Calu3 (cell line): ENCODE results near the gene SEMA4C. TPM values are rescaled to one million over a fixed set of nuclear protein-coding genes. Genes with fewer than 3 reads are reported as not detected.

Experiments used
- BruUV-seq: library from RNA; stranded (reverse); fragments of 400-500 nt; replicated peaks from 2 replicates; lab custom pipeline; 2021; lab: Mats Ljungman, UMichigan
- CTCF ChIA-PET: fragments of 300-600 bp; sonication (Branson Sonifier 250); formaldehyde crosslinking; loops from one replicate; lab custom pipeline; 2022; ENCODE audit warnings: antibody characterized with exemption; lab: Charles Lee
- DNase-seq: peaks from one replicate; pipeline ENCODE4 v3.0.0; 2022
- H3K27ac Mint-ChIP-seq: one replicate; pipeline ENCODE4 v1.8.0; 2022; ENCODE audit warnings: mixed read lengths; ENCODE audit not compliant: unreplicated experiment
- H3K27me3 Mint-ChIP-seq: one replicate; pipeline ENCODE4 v1.8.0; 2022; ENCODE audit warnings: mixed read lengths; ENCODE audit not compliant: unreplicated experiment
- H3K36me3 Mint-ChIP-seq: one replicate; pipeline ENCODE4 v1.8.0; 2022; ENCODE audit warnings: mild to moderate bottlenecking, moderate library complexity, mixed read lengths; ENCODE audit not compliant: insufficient read depth, unreplicated experiment
- H3K4me1 Mint-ChIP-seq: one replicate; pipeline ENCODE4 v1.8.0; 2022; ENCODE audit warnings: mild to moderate bottlenecking, low read depth, mixed read lengths; ENCODE audit not compliant: unreplicated experiment
- H3K4me3 Mint-ChIP-seq: one replicate; pipeline ENCODE4 v1.8.0; 2022; ENCODE audit warnings: mild to moderate bottlenecking, low read depth, moderate library complexity, mixed read lengths; ENCODE audit not compliant: unreplicated experiment
- H3K9me3 Mint-ChIP-seq: one replicate; pipeline ENCODE4 v1.8.0; 2022; ENCODE audit warnings: low read depth, mixed read lengths; ENCODE audit not compliant: unreplicated experiment
- intact Hi-C: fragments of 100-400 bp; cut with micrococcal nuclease; formaldehyde crosslinking; loops from one replicate; pipeline ENCODE4 v1.10.0; 2022; ENCODE audit not compliant: unreplicated experiment
- total RNA-seq: library from RNA; stranded (reverse); gene quantifications from 2 replicates; pipeline ENCODE4 v1.2.3, GENCODE V29; 2022
- TF ChIP-seq, protein P1 (sequence below): fragments of 200-600 bp; IDR thresholded peaks from one replicate; pipeline ENCODE4 v1.8.0; 2022; ENCODE audit warnings: antibody characterized with exemption; ENCODE audit not compliant: unreplicated experiment

SEMA4C gene
- total RNA-seq, 1 experiment from 2014 or later = 25.3 TPM

DNA sequence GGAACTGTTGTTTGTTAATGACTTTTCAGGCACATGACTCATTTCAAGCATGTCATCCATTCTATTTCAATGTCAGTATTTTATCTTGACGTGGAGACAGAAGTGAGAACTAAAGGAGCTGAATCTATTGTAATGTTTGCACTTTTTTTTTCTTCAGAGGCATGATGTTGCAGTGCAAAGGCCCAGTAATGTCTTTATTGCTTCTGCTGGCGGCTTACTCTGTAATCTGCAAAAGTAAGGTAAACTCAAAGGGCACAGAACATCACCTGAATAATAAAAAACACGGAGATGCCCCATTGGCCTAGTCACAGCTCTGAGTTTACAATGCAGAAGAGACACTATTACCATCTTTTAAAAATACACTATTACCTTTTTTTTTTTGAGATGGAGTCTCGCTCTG lies 56.2 kb downstream of the SEMA4C start:
- Mint-ChIP-seq H3K4me3 (no peak overlapping the region), H3K27me3 (no peaks in the 10 kb centered on the region), H3K36me3 (peaks cover 39% of the 10 kb centered on the region), H3K4me1 (peaks cover 12% of the 10 kb centered on the region), H3K27ac (no peak overlapping the region), H3K9me3 (no peaks in the 10 kb centered on the region)
- CTCF ChIA-PET = no interaction called here
- no peak for DNase-seq
- intact Hi-C loops = loop anchor here (10.0 kb wide), 1 partner anchor 259 kb away; no protein-coding TSS in a partner anchor
- TF ChIP-seq, protein P1, sequence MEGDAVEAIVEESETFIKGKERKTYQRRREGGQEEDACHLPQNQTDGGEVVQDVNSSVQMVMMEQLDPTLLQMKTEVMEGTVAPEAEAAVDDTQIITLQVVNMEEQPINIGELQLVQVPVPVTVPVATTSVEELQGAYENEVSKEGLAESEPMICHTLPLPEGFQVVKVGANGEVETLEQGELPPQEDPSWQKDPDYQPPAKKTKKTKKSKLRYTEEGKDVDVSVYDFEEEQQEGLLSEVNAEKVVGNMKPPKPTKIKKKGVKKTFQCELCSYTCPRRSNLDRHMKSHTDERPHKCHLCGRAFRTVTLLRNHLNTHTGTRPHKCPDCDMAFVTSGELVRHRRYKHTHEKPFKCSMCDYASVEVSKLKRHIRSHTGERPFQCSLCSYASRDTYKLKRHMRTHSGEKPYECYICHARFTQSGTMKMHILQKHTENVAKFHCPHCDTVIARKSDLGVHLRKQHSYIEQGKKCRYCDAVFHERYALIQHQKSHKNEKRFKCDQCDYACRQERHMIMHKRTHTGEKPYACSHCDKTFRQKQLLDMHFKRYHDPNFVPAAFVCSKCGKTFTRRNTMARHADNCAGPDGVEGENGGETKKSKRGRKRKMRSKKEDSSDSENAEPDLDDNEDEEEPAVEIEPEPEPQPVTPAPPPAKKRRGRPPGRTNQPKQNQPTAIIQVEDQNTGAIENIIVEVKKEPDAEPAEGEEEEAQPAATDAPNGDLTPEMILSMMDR = no peak
- no TSS peak for BruUV-seq

DNA sequence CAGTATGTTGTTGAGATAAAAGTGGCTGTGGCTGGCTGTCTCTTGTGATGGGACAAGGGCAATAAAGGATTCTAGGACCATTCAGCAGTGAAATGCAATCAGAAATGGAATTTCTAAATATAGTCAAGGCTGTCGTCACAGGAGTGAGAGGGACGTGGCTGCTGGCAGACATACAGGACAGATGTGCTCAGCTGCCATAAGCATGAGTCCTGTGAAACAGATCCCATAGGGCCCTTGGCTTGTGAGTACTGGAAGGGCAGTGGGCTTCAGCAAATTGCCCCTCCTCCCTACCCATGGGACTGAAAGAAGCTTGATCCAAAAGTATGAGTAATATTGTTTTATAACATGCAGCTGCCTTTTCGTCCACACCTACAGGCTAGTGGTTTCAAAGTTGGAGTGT lies 58.0 kb downstream of the SEMA4C start:
- intact Hi-C loops = loop anchor here (10.0 kb wide), 1 partner anchor 257 kb away; no protein-coding TSS in a partner anchor
- H3K9me3 Mint-ChIP-seq = no peaks in the 10 kb centered on the region
- CTCF ChIA-PET = interaction anchor here (0.6 kb wide), 1 partner anchor 401 kb away, joined by 4 read pairs; no protein-coding TSS in a partner anchor
- H3K36me3 Mint-ChIP-seq = peaks cover 23% of the 10 kb centered on the region
- H3K27ac Mint-ChIP-seq = no peak overlapping the region
- H3K27me3 Mint-ChIP-seq = no peaks in the 10 kb centered on the region
- TF ChIP-seq, protein P1 = no peak
- H3K4me3 Mint-ChIP-seq = no peak overlapping the region
- BruUV-seq = no TSS peak
- no peak for DNase-seq
- H3K4me1 Mint-ChIP-seq = no peaks in the 10 kb centered on the region

DNA sequence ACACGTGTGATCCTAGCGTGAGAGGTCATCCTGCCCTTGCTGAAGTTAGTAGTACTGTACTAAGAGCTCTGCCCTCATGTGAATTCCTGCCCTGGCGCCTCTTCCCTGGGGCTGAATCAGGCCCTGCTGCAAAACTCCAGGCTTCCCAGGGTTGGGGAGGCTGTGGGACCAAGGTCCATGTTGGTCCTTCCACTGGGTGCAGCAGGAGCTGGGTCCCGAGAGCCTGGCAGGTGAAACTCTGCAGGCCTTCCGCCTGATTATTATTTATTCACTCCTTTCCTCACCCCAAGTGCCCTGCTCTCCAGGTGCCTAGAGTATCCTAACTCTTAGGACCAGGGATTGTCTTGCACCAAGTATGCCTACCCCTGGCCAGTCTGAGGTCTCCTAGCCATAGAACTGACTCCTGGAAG lies 59.1 kb downstream of the SEMA4C start:
- CTCF ChIA-PET = no interaction called here
- H3K27ac Mint-ChIP-seq = no peak overlapping the region

DNA sequence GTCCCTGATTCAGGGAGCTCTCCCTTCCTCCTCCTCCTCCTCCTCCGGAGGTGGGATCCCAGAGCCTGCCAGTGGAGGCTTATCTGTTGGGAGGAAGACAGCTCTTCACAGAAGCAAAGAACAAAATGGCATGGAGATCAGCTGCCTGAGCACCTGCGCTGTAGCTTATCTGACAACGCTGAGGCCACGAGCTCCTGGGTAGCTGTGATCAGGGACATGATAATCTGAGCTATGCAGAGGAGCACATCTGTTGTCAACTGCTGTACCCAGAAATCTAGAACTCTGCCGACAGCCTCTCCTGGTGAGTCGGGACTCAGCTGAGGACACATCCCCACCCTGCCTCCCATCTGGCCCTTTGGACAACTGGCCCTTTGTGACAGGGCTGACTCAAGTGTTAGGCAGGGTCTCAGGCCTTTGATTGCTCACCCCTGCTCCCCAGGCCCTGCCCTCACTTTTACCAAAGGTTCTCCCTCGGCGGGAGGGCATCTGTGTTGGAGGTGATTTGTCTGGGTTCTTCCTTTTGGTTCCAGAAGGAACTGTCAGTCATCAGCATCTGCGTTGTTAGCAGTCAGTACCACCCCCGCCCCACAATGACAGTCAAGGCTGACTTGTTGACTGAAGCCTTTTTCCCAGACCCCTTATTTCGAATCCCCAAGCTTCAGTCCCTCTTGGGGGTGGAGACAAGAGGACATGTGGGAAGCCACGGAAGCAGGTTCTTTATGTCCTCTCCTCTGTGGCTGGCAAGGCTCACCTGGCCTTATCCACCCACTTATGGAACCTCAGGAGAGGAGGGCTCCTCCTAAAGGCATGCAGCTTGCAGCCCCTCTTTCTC lies 59.7 kb downstream of the SEMA4C start:
- intact Hi-C loops = loop anchor here (10.0 kb wide), 1 partner anchor 255 kb away; no protein-coding TSS in a partner anchor

More for the DNA sequence above, 59.1 kb downstream of the SEMA4C start:
- Mint-ChIP-seq H3K27me3 (no peaks in the 10 kb centered on the region), H3K36me3 (peaks cover 19% of the 10 kb centered on the region), H3K9me3 (no peaks in the 10 kb centered on the region), H3K4me1 (peaks cover 9% of the 10 kb centered on the region), H3K4me3 (no peak overlapping the region)
- no peak for DNase-seq
- intact Hi-C loops = loop anchor here (10.0 kb wide), 1 partner anchor 256 kb away; no protein-coding TSS in a partner anchor
- no TSS peak for BruUV-seq
- TF ChIP-seq, protein P1 = no peak

More for the DNA sequence above, 59.7 kb downstream of the SEMA4C start:
- Mint-ChIP-seq H3K4me1 (peaks cover 9% of the 10 kb centered on the region), H3K27me3 (no peaks in the 10 kb centered on the region), H3K9me3 (no peaks in the 10 kb centered on the region), H3K27ac (no peak overlapping the region), H3K36me3 (peaks cover 12% of the 10 kb centered on the region), H3K4me3 (no peak overlapping the region)
- TF ChIP-seq, protein P1 = no peak
- no TSS peak for BruUV-seq
- no peak for DNase-seq
- CTCF ChIA-PET = no interaction called here

Other genes starting within 250 kb of the SEMA4C start
- gene KANSL3, start 231.8 kb downstream of the SEMA4C start, total RNA-seq = 39.6 and 43.9 TPM in 2 replicates
- gene FER1L5, start 227.3 kb downstream of the SEMA4C start, total RNA-seq = not detected in 2 replicates
- gene LMAN2L, start 130.0 kb downstream of the SEMA4C start, total RNA-seq = 32.6 and 33.2 TPM in 2 replicates
- gene CNNM4, start 109.2 kb downstream of the SEMA4C start, total RNA-seq = 17.6 and 22.3 TPM in 2 replicates
- gene CNNM3, start 53.8 kb downstream of the SEMA4C start, total RNA-seq = 22.5 and 25.1 TPM in 2 replicates
- gene ANKRD23, start 26.1 kb downstream of the SEMA4C start, total RNA-seq = 6.5 and 7.5 TPM in 2 replicates
- 12.2 and 14.1 TPM in 2 replicates for gene ANKRD39, start 12.1 kb downstream of the SEMA4C start, total RNA-seq
- not detected in 2 replicates for gene FAM178B, start 116.5 kb upstream of the SEMA4C start, total RNA-seq
- gene FAHD2B, start 224.8 kb upstream of the SEMA4C start, total RNA-seq = 12.6 and 14.2 TPM in 2 replicates
- 24.9 and 29.3 TPM in 2 replicates for gene ANKRD36, start 243.1 kb upstream of the SEMA4C start, total RNA-seq